Esophagus muscularis mucosa (tissue), 4 donors: ENCODE measurements around the gene EPM2A. TPM values are rescaled to one million over a fixed set of nuclear protein-coding genes. Genes with fewer than 3 reads are reported as not detected.
"Not testable (repeated sequence)": the region's sequence is repeated elsewhere in the genome, so short reads cannot be mapped to it uniquely, and the experiment has no call there.

Source experiments
- DNase-seq: peaks from one replicate; pipeline ENCODE4 v3.0.0-alpha.2; 2017; ENCODE audit errors: extremely low spot score
- H3K27ac ChIP-seq, 4 donors: fragments of 200-600 bp; sonication (generic); replicated peaks in 1 of 4; 1 replicate in 3 of 4; 2 replicates in 1 of 4; pipeline ENCODE4 v1.5.1; 2016 to 2019; ENCODE audit warnings: mild to moderate bottlenecking in 1 of 4
- H3K27me3 ChIP-seq, 4 donors: fragments of 200-600 bp; sonication (generic); one replicate each; pipeline versions ENCODE4 v1.5.1 to v1.6.0; 2016 to 2019
- H3K36me3 ChIP-seq, 4 donors: fragments of 200-600 bp; sonication (generic); one replicate each; pipeline ENCODE4 v1.5.1; 2016 to 2019
- H3K4me1 ChIP-seq, 4 donors: fragments of 200-600 bp; sonication (generic); one replicate each; pipeline ENCODE4 v1.5.1; 2016 to 2019
- H3K4me3 ChIP-seq, 4 donors: fragments of 200-600 bp; sonication (generic); 1 replicate in 2 of 4; 2 replicates in 2 of 4; pipeline ENCODE4 v1.5.1; 2016 to 2019; ENCODE audit warnings: mild to moderate bottlenecking in 4 of 4, moderate library complexity in 1 of 4
- H3K9me3 ChIP-seq, 4 donors: fragments of 200-600 bp; sonication (generic); 1 replicate in 3 of 4; 2 replicates in 1 of 4; pipeline ENCODE4 v1.5.1; 2016 to 2019
- CTCF ChIP-seq, 3 experiments: fragments of 200-600 bp in 2 of 3; fragments of 450-650 bp in 1 of 3; sonication (generic) in 2 of 3; IDR thresholded peaks; one replicate each; pipeline ENCODE4 v1.5.1; 2017 to 2019; ENCODE audit warnings: antibody characterized with exemption in 3 of 3, mild to moderate bottlenecking in 2 of 3, moderate library complexity in 1 of 3
- EP300 ChIP-seq: sonication (generic); formaldehyde crosslinking; IDR thresholded peaks from one replicate; pipeline ENCODE4 v1.6.1; 2017; ENCODE audit warnings: antibody characterized with exemption
- POLR2A ChIP-seq: fragments of 450-650 bp; IDR thresholded peaks from one replicate; pipeline ENCODE4 v1.6.1; 2017; ENCODE audit warnings: antibody characterized with exemption, moderate library complexity, mild to moderate bottlenecking, low read depth
- POLR2AphosphoS5 ChIP-seq, 2 donors: sonication (generic); formaldehyde crosslinking; IDR thresholded peaks; one replicate each; pipeline ENCODE4 v1.6.1; 2017; ENCODE audit warnings: antibody characterized with exemption in 2 of 2
- WGBS: methylation state at CpG from one replicate; pipeline ENCODE4 v1.1.5; 2018; 5-methylcytosine and 5-hydroxymethylcytosine counted together
- intact Hi-C: fragments of 100-400 bp; cut with DNase I; formaldehyde crosslinking; loops from one replicate; pipeline ENCODE4 v1.15.1; 2023
- total RNA-seq, 4 donors: library from RNA; depleted of rRNA; stranded (reverse); fragments of >200 nt; gene quantifications; one replicate each; pipeline versions ENCODE4 v1.1.0 to v1.2.1, GENCODE V29; 2016

Gene EPM2A
- total RNA-seq, 4 donors from 2014 or later = 59.8 to 129 (median 75.0) TPM

- Histone ChIP-seq H3K4me1 (peaks cover 0 to 4% (median 0%) of the 10 kb centered on the region in 4 donors), H3K27me3 (no peaks in the 10 kb centered on the region), H3K27ac (no peak overlapping the region), H3K36me3 (peaks cover 0 to 15% (median 0%) of the 10 kb centered on the region in 4 donors), H3K4me3 (no peak overlapping the region), H3K9me3 (no peaks in the 10 kb centered on the region)
- no peak for TF ChIP-seq POLR2AphosphoS5 (IDR thresholded peaks at IDR 0.05)
- TF ChIP-seq POLR2A = no peak
- TF ChIP-seq EP300 = no peak
- TF ChIP-seq CTCF (IDR thresholded peaks at IDR 0.05) = no peak
- no peak for DNase-seq
- intact Hi-C loops = no loop called here
Observed at GRCh38 chr6:145711372-145711771, 23.9 kb downstream of the EPM2A start.

- DNase-seq = no peak
- Histone ChIP-seq H3K9me3 (no peaks in the 10 kb centered on the region), H3K27ac (no peak overlapping the region), H3K4me1 (peaks cover 0 to 7% (median 2%) of the 10 kb centered on the region in 4 donors), H3K36me3 (peaks cover 0 to 6% (median 0%) of the 10 kb centered on the region in 4 donors), H3K27me3 (no peaks in the 10 kb centered on the region), H3K4me3 (no peak overlapping the region)
- no peak for TF ChIP-seq POLR2A
- no peak for TF ChIP-seq CTCF (IDR thresholded peaks at IDR 0.05)
- TF ChIP-seq EP300 = no peak
- no peak for TF ChIP-seq POLR2AphosphoS5 (IDR thresholded peaks at IDR 0.05)
- intact Hi-C loops = no loop called here
- 95% methylated on average over 5 of the region's 5 CpGs for WGBS
Observed at GRCh38 chr6:145707397-145707796, 27.9 kb downstream of the EPM2A start.

GRCh38 chr6:145705561-145705960 lies 29.8 kb downstream of the EPM2A start:
- intact Hi-C loops = no loop called here
- H3K27ac ChIP-seq = no peak overlapping the region
- 70% methylated on average over 2 of the region's 2 CpGs for WGBS
- H3K36me3 ChIP-seq = peaks cover 0 to 6% (median 0%) of the 10 kb centered on the region in 4 donors
- H3K27me3 ChIP-seq = no peaks in the 10 kb centered on the region
- H3K9me3 ChIP-seq = no peaks in the 10 kb centered on the region
- peaks cover 0 to 7% (median 2%) of the 10 kb centered on the region in 4 donors for H3K4me1 ChIP-seq
- DNase-seq = no peak
- no peak for TF ChIP-seq CTCF (IDR thresholded peaks at IDR 0.05)
- TF ChIP-seq POLR2A = no peak
- no peak for TF ChIP-seq POLR2AphosphoS5 (IDR thresholded peaks at IDR 0.05)
- TF ChIP-seq EP300 = no peak
- H3K4me3 ChIP-seq = no peak overlapping the region

- Histone ChIP-seq H3K9me3 (no peaks in the 10 kb centered on the region), H3K27me3 (no peaks in the 10 kb centered on the region), H3K36me3 (peaks cover 0 to 6% (median 0%) of the 10 kb centered on the region in 4 donors), H3K27ac (no peak overlapping the region), H3K4me1 (peaks cover 0 to 10% (median 2%) of the 10 kb centered on the region in 4 donors), H3K4me3 (no peak overlapping the region)
- DNase-seq = no peak
- WGBS = 30% methylated on average over 3 of the region's 3 CpGs
- TF ChIP-seq POLR2A (no peak), POLR2AphosphoS5 (IDR thresholded peaks at IDR 0.05) (no peak), CTCF (IDR thresholded peaks at IDR 0.05) (peak; percentile 23 to 59 (median 51)), EP300 (no peak)
- intact Hi-C loops = no loop called here
Observed at GRCh38 chr6:145704143-145704781, 31.1 kb downstream of the EPM2A start.

- H3K36me3 ChIP-seq = no peaks in the 10 kb centered on the region
- no peak overlapping the region for H3K27ac ChIP-seq
- H3K4me3 ChIP-seq = no peak overlapping the region
- no peak for DNase-seq
- H3K4me1 ChIP-seq = peaks cover 0 to 12% (median 0%) of the 10 kb centered on the region in 4 donors
- H3K9me3 ChIP-seq = no peaks in the 10 kb centered on the region
- H3K27me3 ChIP-seq = no peaks in the 10 kb centered on the region
- TF ChIP-seq POLR2AphosphoS5 (IDR thresholded peaks at IDR 0.05) (no peak), POLR2A (no peak), EP300 (no peak), CTCF (IDR thresholded peaks at IDR 0.05) (no peak)
- intact Hi-C loops = no loop called here
Observed at GRCh38 chr6:145699462-145699861, 35.9 kb downstream of the EPM2A start.

GRCh38 chr6:145697401-145697800 lies 37.9 kb downstream of the EPM2A start:
- H3K36me3 ChIP-seq, intact Hi-C loops, H3K27me3 ChIP-seq, H3K9me3 ChIP-seq, H3K4me3 ChIP-seq, DNase-seq, H3K4me1 ChIP-seq, H3K27ac ChIP-seq: not testable (repeated sequence)
- WGBS = 95% methylated on average over 10 of the region's 12 CpGs
